Endothelial cell of umbilical vein (primary cell): ENCODE data around the gene SMAD3.

Experiments
- EZH2 ChIP-seq: IDR thresholded peaks from 2 replicates; pipeline ENCODE4 v1.6.1; 2012; ENCODE audit warnings: borderline replicate concordance, low read depth, mild to moderate bottlenecking, moderate library complexity, low read length, inconsistent platforms; ENCODE audit not compliant: severe bottlenecking
- FOS ChIP-seq: IDR thresholded peaks from 2 replicates; pipeline ENCODE4 v1.6.1; 2011; ENCODE audit warnings: mild to moderate bottlenecking, low read length, moderate library complexity, borderline replicate concordance; ENCODE audit not compliant: insufficient read depth
- GATA2 ChIP-seq: IDR thresholded peaks from 2 replicates; pipeline ENCODE4 v1.7.0; 2011; ENCODE audit warnings: low read depth, mild to moderate bottlenecking, moderate library complexity, mixed read lengths, low read length; ENCODE audit not compliant: insufficient read length, insufficient read depth
- JUN ChIP-seq: IDR thresholded peaks from 2 replicates; pipeline ENCODE4 v1.6.1; 2011; ENCODE audit warnings: borderline replicate concordance, low read depth; ENCODE audit not compliant: insufficient read length, insufficient read depth
- MYC ChIP-seq: IDR thresholded peaks from one replicate; pipeline ENCODE4 v1.6.1; 2011; ENCODE audit warnings: mild to moderate bottlenecking, low read depth, low read length
- POLR2A ChIP-seq: IDR thresholded peaks from 2 replicates; pipeline ENCODE4 v1.6.1; 2012; ENCODE audit warnings: low read depth, mild to moderate bottlenecking, control low read depth, low read length
- POLR2AphosphoS5 ChIP-seq: IDR thresholded peaks from 2 replicates; pipeline ENCODE4 v1.6.1; 2012; ENCODE audit warnings: low read depth, mild to moderate bottlenecking, control low read depth, low read length, moderate library complexity; ENCODE audit not compliant: insufficient read depth
- TF ChIP-seq, protein P1 (sequence below), 2 donors: IDR thresholded peaks; 1 replicate in 1 of 2; 2 replicates in 1 of 2; pipeline ENCODE4 v1.5.1; 2011; ENCODE audit warnings: low read length in 2 of 2, mild to moderate bottlenecking in 2 of 2, moderate library complexity in 2 of 2, control low read depth in 1 of 2, inconsistent platforms in 1 of 2, low read depth in 1 of 2; ENCODE audit not compliant: insufficient read depth in 1 of 2; ENCODE audit errors: extremely low read depth in 1 of 2
- TF ChIP-seq, protein P2 (sequence below): IDR thresholded peaks from 2 replicates; pipeline ENCODE4 v1.6.1; 2011; ENCODE audit not compliant: insufficient read depth, insufficient read length

DNA sequence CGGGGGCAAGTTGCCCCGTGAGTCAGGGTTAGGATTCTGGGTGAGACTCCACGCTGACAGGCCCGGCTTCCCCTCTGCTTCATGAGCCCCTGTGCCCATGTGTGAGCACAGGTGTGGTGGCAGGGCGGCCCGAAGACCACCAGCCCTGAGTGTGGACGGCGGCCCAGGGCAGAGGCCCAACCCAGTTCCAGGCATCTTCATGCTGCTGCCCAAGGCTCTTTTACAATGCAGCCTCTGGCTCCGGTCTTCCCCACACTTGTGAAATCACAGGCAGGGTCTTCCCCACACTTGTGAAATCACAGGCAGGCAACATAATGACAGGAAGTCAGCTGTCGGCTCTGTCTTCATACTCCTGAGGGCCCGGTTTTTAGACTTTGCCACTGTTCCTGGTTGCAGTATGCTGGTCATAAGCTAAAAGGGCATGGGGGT, 110.3 kb downstream of the SMAD3 start:
- TF ChIP-seq EZH2 (no peak), POLR2A (no peak), POLR2AphosphoS5 (peak; percentile 11), JUN (no peak), FOS (no peak), GATA2 (no peak), MYC (no peak)
- TF ChIP-seq, protein P1, sequence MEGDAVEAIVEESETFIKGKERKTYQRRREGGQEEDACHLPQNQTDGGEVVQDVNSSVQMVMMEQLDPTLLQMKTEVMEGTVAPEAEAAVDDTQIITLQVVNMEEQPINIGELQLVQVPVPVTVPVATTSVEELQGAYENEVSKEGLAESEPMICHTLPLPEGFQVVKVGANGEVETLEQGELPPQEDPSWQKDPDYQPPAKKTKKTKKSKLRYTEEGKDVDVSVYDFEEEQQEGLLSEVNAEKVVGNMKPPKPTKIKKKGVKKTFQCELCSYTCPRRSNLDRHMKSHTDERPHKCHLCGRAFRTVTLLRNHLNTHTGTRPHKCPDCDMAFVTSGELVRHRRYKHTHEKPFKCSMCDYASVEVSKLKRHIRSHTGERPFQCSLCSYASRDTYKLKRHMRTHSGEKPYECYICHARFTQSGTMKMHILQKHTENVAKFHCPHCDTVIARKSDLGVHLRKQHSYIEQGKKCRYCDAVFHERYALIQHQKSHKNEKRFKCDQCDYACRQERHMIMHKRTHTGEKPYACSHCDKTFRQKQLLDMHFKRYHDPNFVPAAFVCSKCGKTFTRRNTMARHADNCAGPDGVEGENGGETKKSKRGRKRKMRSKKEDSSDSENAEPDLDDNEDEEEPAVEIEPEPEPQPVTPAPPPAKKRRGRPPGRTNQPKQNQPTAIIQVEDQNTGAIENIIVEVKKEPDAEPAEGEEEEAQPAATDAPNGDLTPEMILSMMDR (IDR thresholded peaks at IDR 0.05; ENCODE audit: extremely low read depth in 1 of 2, insufficient read depth in 1 of 2, low read depth in 1 of 2, low read length in 2 of 2), result no peak
- TF ChIP-seq, protein P2, sequence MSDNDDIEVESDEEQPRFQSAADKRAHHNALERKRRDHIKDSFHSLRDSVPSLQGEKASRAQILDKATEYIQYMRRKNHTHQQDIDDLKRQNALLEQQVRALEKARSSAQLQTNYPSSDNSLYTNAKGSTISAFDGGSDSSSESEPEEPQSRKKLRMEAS, result no peak
